Cerebellar nuclear complex (tissue), 1 donor: Measurements from ENCODE around the gene ZMYND12.

Experiments used
- DNase-seq, 2 experiments: peaks; one replicate each; lab custom pipeline; 2025; lab: John Stamatoyannopoulos, UW

The ZMYND12 gene

DNA sequence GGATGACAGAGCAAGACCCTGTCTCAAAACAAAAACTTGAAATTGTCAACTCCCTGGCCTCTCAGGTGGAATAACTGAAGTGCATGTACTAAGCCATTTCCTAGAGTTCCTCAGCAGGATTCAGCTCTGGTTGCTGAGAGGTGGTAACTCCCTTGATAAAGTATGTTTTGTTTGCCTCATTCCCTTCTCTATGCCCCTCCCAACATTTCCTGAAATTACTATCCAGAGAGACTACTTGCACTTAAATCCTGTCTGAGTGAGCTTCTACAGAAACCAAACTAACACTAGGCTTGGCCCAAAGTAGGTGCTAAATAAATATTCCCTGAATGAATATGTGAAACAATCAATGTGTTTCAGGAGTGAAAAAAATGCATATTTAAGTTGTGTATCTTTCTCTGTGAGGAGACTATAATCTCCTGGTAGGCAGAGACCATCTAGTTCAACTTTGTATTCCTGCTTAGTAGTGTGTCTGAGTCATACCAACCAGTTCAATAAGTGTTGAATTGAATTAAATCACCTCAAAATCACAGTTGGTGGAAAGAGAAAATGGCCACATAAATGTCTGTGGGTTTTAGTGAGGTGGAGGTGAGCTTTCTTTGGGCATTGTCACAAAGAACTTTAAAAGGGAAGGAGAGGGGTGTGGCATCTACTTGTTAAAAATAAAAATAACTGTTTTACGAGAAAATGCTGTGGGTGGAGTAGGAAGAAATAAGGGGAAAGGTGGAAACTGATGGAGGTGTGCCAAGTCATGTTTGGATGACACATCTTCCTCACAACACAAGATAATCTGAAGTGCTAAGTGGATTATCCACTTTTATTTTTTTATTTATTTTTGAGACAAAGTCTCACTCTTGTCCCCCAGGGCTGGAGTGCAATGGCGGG, 62.6 kb downstream of the ZMYND12 start:
- no peak for DNase-seq

DNA sequence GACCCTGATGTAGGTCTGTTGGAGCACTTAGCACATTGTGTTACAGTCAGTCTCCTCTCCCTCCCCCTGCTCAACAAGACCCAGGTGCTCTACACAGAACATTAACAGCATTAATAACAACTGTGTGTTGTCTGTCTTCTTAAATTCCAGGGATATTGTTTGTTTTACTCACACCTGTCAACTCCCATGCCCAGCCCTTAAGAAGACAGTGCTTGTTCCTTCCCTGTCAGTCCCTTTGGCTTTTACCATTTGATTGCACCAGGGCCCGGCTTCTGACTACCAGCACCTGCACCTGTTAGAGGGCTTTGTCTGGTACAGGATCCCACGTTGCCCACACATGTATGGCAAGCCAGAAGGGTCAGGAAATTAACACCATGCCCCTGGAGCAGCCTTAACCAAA, 63.6 kb downstream of the ZMYND12 start:
- DNase-seq: no peak

DNA sequence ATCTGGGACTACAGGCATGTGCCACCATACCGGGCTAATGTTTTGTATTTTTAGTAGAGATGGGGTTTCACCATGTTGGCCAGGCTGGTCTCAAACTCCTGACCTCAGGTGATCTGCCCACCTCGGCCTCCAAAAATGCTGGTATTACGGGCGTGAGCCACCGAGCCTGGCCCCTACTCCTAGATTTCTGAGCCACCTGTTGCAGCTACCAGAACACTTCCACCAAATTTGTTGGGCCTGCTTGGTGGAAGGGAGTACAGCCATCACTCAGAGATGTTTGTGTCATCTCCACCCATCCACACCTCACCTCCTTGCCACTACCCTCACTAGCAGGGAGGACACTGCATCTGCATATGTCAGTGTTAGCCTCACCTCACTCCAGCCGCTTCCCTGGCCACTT, 69.8 kb downstream of the ZMYND12 start:
- no peak for DNase-seq

DNA sequence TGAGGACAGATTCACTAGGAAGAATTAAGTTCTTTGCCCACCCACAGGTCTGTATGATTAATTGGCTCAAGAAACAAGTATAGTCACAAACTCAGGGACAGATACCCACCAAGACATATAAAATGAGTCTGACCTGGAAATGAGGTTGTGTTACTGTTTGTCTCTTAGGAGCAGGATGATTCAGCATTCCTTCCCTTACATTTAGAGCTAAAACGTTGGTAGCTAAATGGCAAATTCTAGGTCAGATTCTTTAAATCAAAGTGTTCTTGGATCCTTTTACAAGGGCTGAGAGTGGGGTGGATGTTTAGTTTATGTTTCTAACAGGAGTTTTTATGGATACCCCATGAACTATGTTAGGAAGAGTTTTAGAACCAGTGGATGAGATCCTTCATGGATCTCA, 70.5 kb downstream of the ZMYND12 start:
- no peak for DNase-seq

DNA sequence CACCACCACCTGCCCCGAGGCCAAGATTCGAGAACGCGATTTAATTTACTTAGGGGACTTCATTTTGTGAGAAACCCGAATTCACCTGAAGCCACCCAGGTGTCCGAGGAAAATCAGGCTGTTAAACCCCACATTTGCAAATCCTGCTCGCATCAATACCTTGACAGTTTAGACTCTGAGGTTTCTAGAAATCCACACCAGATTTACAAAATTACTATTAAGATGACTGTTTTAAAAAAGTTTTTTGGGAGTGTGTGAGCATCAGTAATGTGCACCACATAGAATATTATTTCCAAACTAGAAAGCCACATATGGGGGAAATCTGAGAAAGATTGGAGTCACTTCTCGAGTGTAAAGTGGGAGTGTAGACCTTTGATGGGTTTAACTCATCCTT, 74.5 kb downstream of the ZMYND12 start:
- no peak for DNase-seq

DNA sequence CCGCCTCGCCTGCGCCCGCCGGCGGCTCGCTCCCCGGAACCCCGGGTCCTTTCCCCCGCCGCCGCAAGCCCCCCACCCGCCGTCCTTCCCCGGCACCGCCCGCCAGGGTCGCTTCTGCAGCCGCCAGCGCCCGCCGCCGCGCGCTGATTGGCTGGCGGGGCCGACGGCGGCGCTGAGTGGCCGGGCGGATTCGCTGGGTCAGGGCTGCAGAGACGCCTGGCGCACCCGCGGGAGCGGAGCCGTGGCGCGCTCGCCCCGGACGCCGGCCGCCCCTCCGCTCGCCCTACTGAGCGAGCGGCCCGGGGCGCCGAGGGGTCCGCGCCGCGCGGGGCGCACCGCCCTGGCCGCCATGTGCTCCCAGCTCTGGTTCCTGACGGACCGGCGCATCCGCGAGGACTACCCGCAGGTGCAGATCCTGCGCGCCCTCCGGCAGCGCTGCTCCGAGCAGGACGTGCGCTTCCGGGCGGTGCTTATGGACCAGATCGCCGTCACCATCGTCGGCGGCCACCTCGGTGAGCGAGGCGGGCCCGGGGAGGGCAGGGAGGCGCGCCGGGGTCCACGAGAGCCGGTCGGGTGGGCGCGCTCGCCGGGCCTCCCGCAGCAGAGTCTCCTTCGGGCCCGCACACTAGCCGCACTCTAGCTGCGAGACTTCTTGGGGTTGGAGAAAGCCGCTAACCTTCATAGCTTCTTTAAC, 75.1 kb downstream of the ZMYND12 start, which contains the start of gene RIMKLA:
TSS of gene RIMKLA (plus strand) at position 207 of the 694 bp plus-strand sequence. CDS start at position 350, 143 bp downstream.
- peak in 1 of 2 experiments; percentile 4 for DNase-seq
